CD4-positive, CD25-positive, alpha-beta regulatory T cell (primary cell): ENCODE results near the gene DCBLD1. TPM values are rescaled to one million over a fixed set of nuclear protein-coding genes. Genes with fewer than 3 reads are reported as not detected.

Experiments used
- ATAC-seq, 2 donors: fragments of 150-1000 bp; cut with Tn5 transposase; one replicate each; pipeline ENCODE4 v1.10.0; 2021; ENCODE audit warnings: low read depth in 2 of 2, moderate number of reproducible peaks in 2 of 2, moderate library complexity in 1 of 2
- DNase-seq, 3 donors: peaks; one replicate each; pipeline versions ENCODE4 v3.0.0 to v3.0.0-alpha.2; 2012 to 2022; ENCODE audit warnings: mixed read lengths in 1 of 3
- H3K27ac ChIP-seq: one replicate; pipeline ENCODE4 v1.7.0; 2013; ENCODE audit warnings: mild to moderate bottlenecking, low read length; ENCODE audit not compliant: insufficient read depth, poor library complexity, severe bottlenecking
- H3K27me3 ChIP-seq: one replicate; pipeline ENCODE4 v1.7.0; 2013; ENCODE audit warnings: low read length; ENCODE audit not compliant: control insufficient read depth, insufficient read depth
- H3K36me3 ChIP-seq: one replicate; pipeline ENCODE4 v1.7.0; 2013; ENCODE audit warnings: mild to moderate bottlenecking, low read length, moderate library complexity; ENCODE audit not compliant: control insufficient read depth, insufficient read depth
- H3K4me1 ChIP-seq: 2 replicates; pipeline ENCODE4 v1.7.0; 2013; ENCODE audit warnings: mild to moderate bottlenecking, low read length; ENCODE audit not compliant: insufficient read depth, control insufficient read depth, poor library complexity, severe bottlenecking
- H3K4me3 ChIP-seq: one replicate; pipeline ENCODE4 v1.7.0; 2013; ENCODE audit warnings: low read depth, mild to moderate bottlenecking, low read length, moderate library complexity
- H3K9me3 ChIP-seq, 2 experiments: 1 replicate in 1 of 2; 2 replicates in 1 of 2; pipeline ENCODE4 v1.7.0; 2013; ENCODE audit warnings: low read length in 2 of 2, mild to moderate bottlenecking in 1 of 2, moderate library complexity in 1 of 2; ENCODE audit not compliant: control insufficient read depth in 2 of 2
- H3K27ac Mint-ChIP-seq, 3 donors: one replicate each; pipeline ENCODE4 v1.8.0; 2020 to 2022; ENCODE audit warnings: mild to moderate bottlenecking in 3 of 3, mixed read lengths in 3 of 3, moderate library complexity in 2 of 3
- H3K27me3 Mint-ChIP-seq: one replicate; pipeline ENCODE4 v1.8.0; 2022; ENCODE audit warnings: mild to moderate bottlenecking, mixed read lengths
- H3K36me3 Mint-ChIP-seq: one replicate; pipeline ENCODE4 v1.8.0; 2020; ENCODE audit warnings: mixed read lengths
- H3K4me1 Mint-ChIP-seq, 4 donors: one replicate each; pipeline ENCODE4 v1.8.0; 2020 to 2022; ENCODE audit warnings: mixed read lengths in 4 of 4, mild to moderate bottlenecking in 1 of 4
- H3K4me3 Mint-ChIP-seq, 4 donors: one replicate each; pipeline ENCODE4 v1.8.0; 2020 to 2022; ENCODE audit warnings: mild to moderate bottlenecking in 4 of 4, mixed read lengths in 4 of 4, moderate library complexity in 3 of 4
- H3K9me3 Mint-ChIP-seq, 7 donors: one replicate each; pipeline ENCODE4 v1.8.0; 2020 to 2022; ENCODE audit warnings: mixed read lengths in 7 of 7, mild to moderate bottlenecking in 3 of 7, moderate library complexity in 2 of 7
- polyA plus RNA-seq, 4 donors: library from polyadenylated mRNA; unstranded; fragments of 300-500 nt; fragmentation: Illumina TruSeq; gene quantifications; one replicate each; pipeline ENCODE4 v1.2.3, GENCODE V29; 2021
- total RNA-seq: library from RNA; stranded (reverse); gene quantifications from one replicate; pipeline ENCODE4 v1.2.3, GENCODE V29; 2022

Gene DCBLD1
- total and polyA plus RNA-seq, 5 donors from 2014 or later, result 1.3 to 5.5 (median 3.1) TPM

- Histone ChIP-seq H3K9me3 (no peaks in the 10 kb centered on the region), H3K27ac (no peak overlapping the region), H3K36me3 (no peaks in the 10 kb centered on the region), H3K27me3 (peaks cover 5% of the 10 kb centered on the region), H3K4me1 (no peaks in the 10 kb centered on the region), H3K4me3 (no peak overlapping the region)
- H3K36me3 Mint-ChIP-seq, result no peaks in the 10 kb centered on the region
- peaks cover 0 to 4% (median 0%) of the 10 kb centered on the region in 4 donors for H3K4me1 Mint-ChIP-seq
- DNase-seq (no peak), ATAC-seq (no peak)
- H3K27ac Mint-ChIP-seq, result no peak overlapping the region
- no peaks in the 10 kb centered on the region for H3K27me3 Mint-ChIP-seq
- H3K4me3 Mint-ChIP-seq, result no peak overlapping the region
- H3K9me3 Mint-ChIP-seq, result no peaks in the 10 kb centered on the region
Measured at GRCh38 chr6:117495425-117495824, 13.0 kb downstream of the DCBLD1 start.

GRCh38 chr6:117495869-117496268, 13.4 kb downstream of the DCBLD1 start:
- no peaks in the 10 kb centered on the region for H3K9me3 ChIP-seq
- no peak overlapping the region for H3K27ac ChIP-seq
- Mint-ChIP-seq H3K4me3 (no peak overlapping the region), H3K36me3 (no peaks in the 10 kb centered on the region), H3K9me3 (no peaks in the 10 kb centered on the region), H3K27me3 (no peaks in the 10 kb centered on the region), H3K4me1 (peaks cover 0 to 4% (median 0%) of the 10 kb centered on the region in 4 donors), H3K27ac (no peak overlapping the region)
- H3K27me3 ChIP-seq, result peaks cover 5% of the 10 kb centered on the region
- no peaks in the 10 kb centered on the region for H3K4me1 ChIP-seq
- H3K36me3 ChIP-seq, result no peaks in the 10 kb centered on the region
- H3K4me3 ChIP-seq, result no peak overlapping the region
- DNase-seq (no peak), ATAC-seq (no peak)

- no peaks in the 10 kb centered on the region for H3K4me1 ChIP-seq
- Mint-ChIP-seq H3K36me3 (no peaks in the 10 kb centered on the region), H3K27me3 (no peaks in the 10 kb centered on the region), H3K4me1 (peaks cover 0 to 4% (median 0%) of the 10 kb centered on the region in 4 donors), H3K4me3 (no peak overlapping the region), H3K27ac (no peak overlapping the region), H3K9me3 (no peaks in the 10 kb centered on the region)
- no peak overlapping the region for H3K4me3 ChIP-seq
- H3K27me3 ChIP-seq, result peaks cover 5% of the 10 kb centered on the region
- no peak overlapping the region for H3K27ac ChIP-seq
- no peaks in the 10 kb centered on the region for H3K9me3 ChIP-seq
- no peaks in the 10 kb centered on the region for H3K36me3 ChIP-seq
- DNase-seq, result no peak
- no peak for ATAC-seq
Measured at GRCh38 chr6:117496383-117496990, 14.0 kb downstream of the DCBLD1 start.

- H3K36me3 ChIP-seq, result no peaks in the 10 kb centered on the region
- H3K27ac ChIP-seq, result no peak overlapping the region
- H3K4me1 ChIP-seq, result no peaks in the 10 kb centered on the region
- peaks cover 0 to 2% (median 0%) of the 10 kb centered on the region in 7 donors for H3K9me3 Mint-ChIP-seq
- no peak overlapping the region for H3K27ac Mint-ChIP-seq
- H3K4me1 Mint-ChIP-seq, result peaks cover 0 to 4% (median 0%) of the 10 kb centered on the region in 4 donors
- no peaks in the 10 kb centered on the region for H3K27me3 Mint-ChIP-seq
- no peak overlapping the region for H3K4me3 ChIP-seq
- H3K36me3 Mint-ChIP-seq, result no peaks in the 10 kb centered on the region
- no peaks in the 10 kb centered on the region for H3K9me3 ChIP-seq
- H3K27me3 ChIP-seq, result peaks cover 5% of the 10 kb centered on the region
- H3K4me3 Mint-ChIP-seq, result no peak overlapping the region
- no peak for DNase-seq
- ATAC-seq, result no peak
Measured at GRCh38 chr6:117497237-117497636, 14.8 kb downstream of the DCBLD1 start.

GRCh38 chr6:117498159-117498558, 15.7 kb downstream of the DCBLD1 start:
- Mint-ChIP-seq H3K4me1 (peaks cover 0 to 4% (median 0%) of the 10 kb centered on the region in 4 donors), H3K36me3 (no peaks in the 10 kb centered on the region), H3K9me3 (peaks cover 0 to 2% (median 0%) of the 10 kb centered on the region in 7 donors), H3K27me3 (no peaks in the 10 kb centered on the region), H3K4me3 (no peak overlapping the region), H3K27ac (no peak overlapping the region)
- H3K4me3 ChIP-seq, result no peak overlapping the region
- ATAC-seq, result no peak
- H3K27me3 ChIP-seq, result peaks cover 2% of the 10 kb centered on the region
- DNase-seq, result no peak
- H3K27ac ChIP-seq, result no peak overlapping the region
- H3K4me1 ChIP-seq, result no peaks in the 10 kb centered on the region
- H3K9me3 ChIP-seq, result no peaks in the 10 kb centered on the region
- H3K36me3 ChIP-seq, result no peaks in the 10 kb centered on the region

GRCh38 chr6:117501722-117502121, 19.2 kb downstream of the DCBLD1 start:
- Mint-ChIP-seq H3K27me3 (peaks cover 4% of the 10 kb centered on the region), H3K4me3 (no peak overlapping the region), H3K9me3 (peaks cover 0 to 2% (median 0%) of the 10 kb centered on the region in 7 donors), H3K4me1 (no peaks in the 10 kb centered on the region), H3K36me3 (no peaks in the 10 kb centered on the region), H3K27ac (no peak overlapping the region)
- H3K36me3 ChIP-seq, result no peaks in the 10 kb centered on the region
- H3K27me3 ChIP-seq, result peaks cover 2% of the 10 kb centered on the region
- no peaks in the 10 kb centered on the region for H3K4me1 ChIP-seq
- no peak overlapping the region for H3K27ac ChIP-seq
- H3K4me3 ChIP-seq, result no peak overlapping the region
- H3K9me3 ChIP-seq, result no peaks in the 10 kb centered on the region
- DNase-seq (no peak), ATAC-seq (no peak)

- peaks cover 0 to 2% (median 0%) of the 10 kb centered on the region in 7 donors for H3K9me3 Mint-ChIP-seq
Measured at GRCh38 chr6:117502580-117502979, 20.1 kb downstream of the DCBLD1 start.

GRCh38 chr6:117503211-117503610, 20.7 kb downstream of the DCBLD1 start:
- Histone ChIP-seq H3K36me3 (no peaks in the 10 kb centered on the region), H3K27ac (no peak overlapping the region), H3K27me3 (peaks cover under 1% of the 10 kb centered on the region), H3K9me3 (no peaks in the 10 kb centered on the region), H3K4me3 (no peak overlapping the region), H3K4me1 (no peaks in the 10 kb centered on the region)
- ATAC-seq (no peak), DNase-seq (no peak)
- Mint-ChIP-seq H3K27me3 (peaks cover 4% of the 10 kb centered on the region), H3K4me3 (no peak overlapping the region), H3K9me3 (peaks cover 0 to 2% (median 0%) of the 10 kb centered on the region in 7 donors), H3K27ac (no peak overlapping the region), H3K36me3 (no peaks in the 10 kb centered on the region), H3K4me1 (no peaks in the 10 kb centered on the region)

More at GRCh38 chr6:117502580-117502979, 20.1 kb downstream of the DCBLD1 start:
- Histone ChIP-seq H3K27me3 (peaks cover 2% of the 10 kb centered on the region), H3K36me3 (no peaks in the 10 kb centered on the region), H3K4me3 (no peak overlapping the region), H3K4me1 (no peaks in the 10 kb centered on the region), H3K9me3 (no peaks in the 10 kb centered on the region), H3K27ac (no peak overlapping the region)
- no peak overlapping the region for H3K4me3 Mint-ChIP-seq
- no peak overlapping the region for H3K27ac Mint-ChIP-seq
- peaks cover 4% of the 10 kb centered on the region for H3K27me3 Mint-ChIP-seq
- H3K4me1 Mint-ChIP-seq, result no peaks in the 10 kb centered on the region
- ATAC-seq, result no peak
- no peak for DNase-seq
- H3K36me3 Mint-ChIP-seq, result no peaks in the 10 kb centered on the region
